ENCODE data around the gene ACVR1.

GRCh38 chr2:157902692-157903091 lies 26.6 kb upstream of the ACVR1 start:
- no peak for TF ChIP-seq POLR2A (IDR thresholded peaks at IDR 0.05)
- no peak for TF ChIP-seq CTCF (IDR thresholded peaks at IDR 0.05)

Data from testis (tissue), 2 donors.